OCI-LY7 (cell line): ENCODE measurements around the gene EDN2. TPM values are rescaled to one million over a fixed set of nuclear protein-coding genes. Genes with fewer than 3 reads are reported as not detected.

Experiments used
- BruUV-seq: library from RNA; stranded (reverse); fragments of 400-500 nt; replicated peaks from 2 replicates; lab custom pipeline; 2021; lab: Mats Ljungman, UMichigan
- CTCF ChIA-PET: fragments of 300-600 bp; sonication (Branson Sonifier 250); formaldehyde crosslinking; loops from one replicate; lab custom pipeline; 2022; ENCODE audit warnings: antibody characterized with exemption; ENCODE audit not compliant: unreplicated experiment; lab: Charles Lee
- POLR2A ChIA-PET: fragments of 300-600 bp; sonication (Branson Sonifier 250); formaldehyde crosslinking; loops from one replicate; lab custom pipeline; 2022; ENCODE audit warnings: antibody characterized with exemption; lab: Charles Lee
- DNase-seq: peaks from one replicate; pipeline ENCODE4 v3.0.0-alpha.2; 2015; ENCODE audit warnings: low spot score
- H2AFZ ChIP-seq: fragments of 200-600 bp; sonication (generic), shearing (Covaris generic); 2 replicates; pipeline ENCODE4 v1.6.1; 2014; ENCODE audit warnings: mild to moderate bottlenecking, antibody characterized with exemption, low read length, moderate library complexity
- H3K27ac ChIP-seq: fragments of 200-600 bp; sonication (generic); 2 replicates; pipeline ENCODE4 v1.5.1; 2014; ENCODE audit warnings: mixed run types, low read depth, mild to moderate bottlenecking, moderate library complexity, low read length, inconsistent platforms; ENCODE audit not compliant: poor library complexity, severe bottlenecking
- H3K36me3 ChIP-seq: fragments of 200-600 bp; sonication (generic); 2 replicates; pipeline ENCODE4 v1.6.1; 2014; ENCODE audit warnings: mild to moderate bottlenecking, antibody characterized with exemption, low read length, moderate library complexity, mixed read lengths; ENCODE audit not compliant: insufficient read depth
- H3K4me1 ChIP-seq: fragments of 200-600 bp; sonication (generic); 2 replicates; pipeline ENCODE4 v1.5.1; 2014; ENCODE audit warnings: mild to moderate bottlenecking, low read length; ENCODE audit not compliant: insufficient read depth, poor library complexity, severe bottlenecking
- H3K4me2 ChIP-seq: fragments of 200-600 bp; sonication (generic); 2 replicates; pipeline ENCODE4 v1.6.1; 2014; ENCODE audit warnings: mild to moderate bottlenecking, low read length
- H3K4me3 ChIP-seq: fragments of 200-600 bp; sonication (generic); 2 replicates; pipeline ENCODE4 v1.5.1; 2014; ENCODE audit warnings: mild to moderate bottlenecking, low read depth, low read length; ENCODE audit not compliant: poor library complexity, severe bottlenecking
- H3K79me2 ChIP-seq: fragments of 200-600 bp; sonication (generic); 2 replicates; pipeline ENCODE4 v1.6.1; 2016; ENCODE audit warnings: low read depth, mild to moderate bottlenecking, low read length, moderate library complexity, mixed read lengths; ENCODE audit not compliant: insufficient read depth
- H3K9me2 ChIP-seq: fragments of 200-600 bp; sonication (generic); 2 replicates; pipeline ENCODE4 v1.6.1; 2016; ENCODE audit warnings: mild to moderate bottlenecking, low read length, mixed read lengths; ENCODE audit not compliant: insufficient read depth
- H3K9me3 ChIP-seq: fragments of 200-600 bp; sonication (generic); 2 replicates; pipeline ENCODE4 v1.6.1; 2014; ENCODE audit warnings: mild to moderate bottlenecking, mixed run types, low read length, mixed read lengths
- H4K20me1 ChIP-seq: fragments of 200-600 bp; sonication (generic); 2 replicates; pipeline ENCODE4 v1.6.1; 2014; ENCODE audit warnings: mild to moderate bottlenecking, antibody characterized with exemption, low read length, moderate library complexity, mixed read lengths; ENCODE audit not compliant: insufficient read depth
- CTCF ChIP-seq: fragments of 200-600 bp; sonication (generic); conservative IDR thresholded peaks from 2 replicates; pipeline ENCODE4 v1.5.1; 2014; ENCODE audit warnings: mild to moderate bottlenecking, antibody characterized with exemption, low read length, moderate library complexity, mixed read lengths
- EZH2phosphoT487 ChIP-seq: fragments of 200-600 bp; sonication (generic); IDR thresholded peaks from 2 replicates; pipeline ENCODE4 v1.6.1; 2018; ENCODE audit warnings: low read depth, borderline replicate concordance, mild to moderate bottlenecking, mixed run types, antibody characterized with exemption, low read length, moderate library complexity, mixed read lengths
- intact Hi-C: fragments of 100-400 bp; cut with micrococcal nuclease; formaldehyde crosslinking; loops from one replicate; pipeline ENCODE4 v1.10.0; 2022; ENCODE audit not compliant: unreplicated experiment
- total RNA-seq, 2 experiments: library from RNA; depleted of rRNA in 1 of 2; stranded (reverse); fragments of >200 nt in 1 of 2; shearing (Covaris generic) in 1 of 2; gene quantifications; 2 replicates each; pipeline ENCODE4 v1.2.3, GENCODE V29; 2014 to 2022

EDN2 gene
- total RNA-seq, 2 experiments from 2014 or later, result not detected

GRCh38 chr1:41440321-41441085, 44.0 kb downstream of the EDN2 start:
- no peak overlapping the region for H3K27ac ChIP-seq
- no peaks in the 10 kb centered on the region for H3K36me3 ChIP-seq
- TF ChIP-seq CTCF (no peak), EZH2phosphoT487 (no peak)
- H3K4me1 ChIP-seq, result no peaks in the 10 kb centered on the region
- H4K20me1 ChIP-seq, result no peaks in the 10 kb centered on the region
- no peak for DNase-seq
- H3K4me2 ChIP-seq, result no peak overlapping the region
- no TSS peak for BruUV-seq
- no peak overlapping the region for H2AFZ ChIP-seq
- H3K4me3 ChIP-seq, result no peak overlapping the region
- no peaks in the 10 kb centered on the region for H3K9me2 ChIP-seq
- H3K79me2 ChIP-seq, result no peaks in the 10 kb centered on the region
- ChIA-PET POLR2A (no interaction called here), CTCF (no interaction called here)
- H3K9me3 ChIP-seq, result 0 out of 2 replicates have a peak, but pooled peaks cover 10% of the 10 kb centered on the region
- intact Hi-C loops, result no loop called here

- TF ChIP-seq EZH2phosphoT487, result no peak
- no peak for TF ChIP-seq CTCF
- no peaks in the 10 kb centered on the region for H3K36me3 ChIP-seq
- H3K79me2 ChIP-seq, result no peaks in the 10 kb centered on the region
- no peaks in the 10 kb centered on the region for H3K9me2 ChIP-seq
- H3K9me3 ChIP-seq, result 0 out of 2 replicates have a peak, but pooled peaks cover under 1% of the 10 kb centered on the region
- no peaks in the 10 kb centered on the region for H3K4me1 ChIP-seq
- no peak overlapping the region for H3K4me3 ChIP-seq
- no peak overlapping the region for H3K4me2 ChIP-seq
- intact Hi-C loops, result no loop called here
- BruUV-seq, result no TSS peak
- no peaks in the 10 kb centered on the region for H4K20me1 ChIP-seq
- H2AFZ ChIP-seq, result no peak overlapping the region
- DNase-seq, result no peak
- no peak overlapping the region for H3K27ac ChIP-seq
- CTCF ChIA-PET, result no interaction called here
- POLR2A ChIA-PET, result no interaction called here
These were observed 45.2 kb downstream of the EDN2 start for GRCh38 chr1:41439234-41439633.

GRCh38 chr1:41438711-41439110, 45.8 kb downstream of the EDN2 start:
- Histone ChIP-seq H2AFZ (no peak overlapping the region), H3K9me3 (no peaks in the 10 kb centered on the region), H3K4me1 (no peaks in the 10 kb centered on the region), H3K4me2 (no peak overlapping the region), H3K4me3 (no peak overlapping the region), H3K27ac (no peak overlapping the region), H4K20me1 (no peaks in the 10 kb centered on the region), H3K36me3 (no peaks in the 10 kb centered on the region), H3K9me2 (no peaks in the 10 kb centered on the region), H3K79me2 (no peaks in the 10 kb centered on the region)
- TF ChIP-seq EZH2phosphoT487, result no peak
- TF ChIP-seq CTCF, result no peak
- POLR2A ChIA-PET, result no interaction called here
- CTCF ChIA-PET, result no interaction called here
- intact Hi-C loops, result no loop called here
- DNase-seq, result no peak
- BruUV-seq, result no TSS peak
